Raji (cell line): Measurements from ENCODE around the gene SLC66A1.

Experiments used
- POLR2A ChIP-seq: IDR thresholded peaks from 2 replicates; pipeline ENCODE4 v1.6.1; 2011; ENCODE audit warnings: low read depth, low read length, control low read depth; ENCODE audit not compliant: insufficient read depth

SLC66A1 gene

DNA sequence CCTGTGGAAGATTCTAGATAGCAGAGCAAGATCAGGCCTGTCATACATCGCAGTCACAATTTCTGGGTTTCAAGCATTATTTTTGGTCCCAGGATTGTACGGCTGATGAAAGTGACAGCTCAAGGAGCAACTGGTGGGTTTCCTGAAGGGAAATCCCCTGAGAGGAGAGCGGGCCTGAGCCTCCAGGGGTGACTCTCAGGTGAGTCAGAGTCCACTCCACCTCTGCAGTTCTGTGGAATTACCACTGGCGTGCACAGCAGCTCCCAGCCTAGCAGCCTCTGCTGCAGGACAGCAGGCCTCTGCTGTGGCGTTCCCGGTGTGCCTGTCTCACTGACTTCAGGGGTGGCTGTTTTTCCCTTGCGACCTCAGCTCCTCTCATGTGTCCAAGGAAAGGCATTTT lies 24.4 kb downstream of the SLC66A1 start:
- no peak for TF ChIP-seq POLR2A

- TF ChIP-seq POLR2A, result no peak
Measured at GRCh38 chr1:19337289-19337688, 25.2 kb downstream of the SLC66A1 start.

DNA sequence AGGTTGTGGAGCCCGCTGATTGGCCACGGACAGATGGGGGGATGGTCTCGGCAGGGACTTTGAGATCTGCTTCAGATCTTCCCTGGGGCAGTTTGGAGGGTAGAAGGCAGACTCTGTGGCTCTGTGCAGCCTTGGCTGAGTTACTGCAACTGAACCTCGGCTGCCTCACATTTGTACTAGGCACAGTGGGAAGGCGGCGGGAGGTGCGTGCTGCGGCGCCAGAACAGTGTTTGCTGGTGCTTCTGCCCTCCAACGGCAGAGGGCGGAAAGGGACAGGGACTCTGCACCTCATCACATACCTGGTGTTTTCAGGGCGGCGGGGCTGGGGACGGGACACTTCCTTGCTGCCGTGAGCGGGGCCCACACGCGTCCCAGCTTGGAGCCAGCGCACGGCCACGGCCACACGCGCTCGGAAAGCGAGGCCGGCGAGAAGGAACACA lies 26.2 kb downstream of the SLC66A1 start:
- TF ChIP-seq POLR2A, result no peak

- no peak for TF ChIP-seq POLR2A
Measured at GRCh38 chr1:19339214-19339861, 27.2 kb downstream of the SLC66A1 start.

DNA sequence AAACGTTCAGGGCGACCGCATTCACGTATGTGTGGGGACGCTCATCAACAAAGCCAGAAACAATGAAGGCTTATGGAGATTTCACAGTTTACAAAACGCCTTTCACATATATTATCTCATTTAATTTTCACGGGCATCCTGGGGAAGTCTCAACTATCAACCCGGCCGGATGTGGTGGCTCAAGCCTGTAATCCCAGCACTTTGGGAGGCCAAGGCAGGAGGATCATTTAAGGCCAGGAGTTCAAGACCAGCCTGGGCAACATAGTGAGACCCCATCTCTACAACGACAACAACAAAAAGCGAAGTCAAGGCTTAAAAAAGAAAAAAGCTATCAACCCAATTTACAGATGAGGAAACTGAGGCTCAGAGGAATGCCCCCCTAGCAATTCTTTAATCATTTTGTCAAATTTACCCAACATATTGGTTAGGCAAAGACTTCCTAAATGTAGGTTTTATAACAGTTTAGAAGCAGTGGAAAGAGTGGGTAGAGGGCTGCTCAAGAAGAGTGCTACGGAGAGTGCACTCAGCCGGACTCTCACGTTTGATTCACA lies 28.3 kb downstream of the SLC66A1 start:
- no peak for TF ChIP-seq POLR2A

DNA sequence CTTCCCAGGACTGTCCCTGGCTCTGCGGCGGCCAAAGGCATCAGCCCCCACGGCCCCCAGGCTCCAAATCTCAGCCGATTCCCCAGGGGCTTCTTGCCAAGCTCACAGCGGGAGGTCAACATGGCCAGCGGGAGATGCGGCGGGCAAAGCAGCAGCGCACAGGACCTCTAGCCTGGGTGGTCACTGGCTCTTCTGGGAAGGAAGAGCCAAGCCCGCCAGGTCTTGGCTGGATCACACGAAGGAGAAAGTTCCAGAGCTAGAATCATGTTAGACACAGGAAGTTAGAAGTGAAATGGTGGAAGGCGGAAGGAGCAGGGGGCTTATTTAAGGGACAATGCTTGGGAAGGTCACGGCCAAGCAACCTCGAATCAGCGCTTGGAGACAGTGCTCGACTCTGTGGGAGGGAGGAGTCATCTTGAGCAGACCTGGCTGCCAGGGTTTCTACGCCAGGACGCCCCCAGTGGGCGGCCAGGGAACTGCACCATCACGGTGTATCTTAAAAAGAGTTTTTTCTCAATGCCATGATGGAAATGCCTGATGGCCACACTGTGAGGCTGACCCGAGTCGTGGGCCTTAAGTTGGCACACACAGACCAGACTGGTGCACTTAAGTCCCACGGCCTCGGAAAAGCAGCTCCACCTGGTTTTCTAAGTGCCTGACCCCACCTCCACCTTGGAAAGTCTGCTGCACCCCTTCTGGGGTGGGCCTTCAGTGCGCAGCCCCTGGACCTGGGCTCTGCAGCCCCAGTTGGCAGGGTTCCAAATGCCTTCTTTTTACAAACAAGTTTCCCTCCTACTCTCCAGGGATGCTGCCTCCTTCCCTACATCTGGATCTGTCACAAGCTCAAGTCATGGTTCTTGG lies 29.3 kb downstream of the SLC66A1 start:
- no peak for TF ChIP-seq POLR2A

- TF ChIP-seq POLR2A, result no peak
Measured at GRCh38 chr1:19342062-19342750, 30.1 kb downstream of the SLC66A1 start.

DNA sequence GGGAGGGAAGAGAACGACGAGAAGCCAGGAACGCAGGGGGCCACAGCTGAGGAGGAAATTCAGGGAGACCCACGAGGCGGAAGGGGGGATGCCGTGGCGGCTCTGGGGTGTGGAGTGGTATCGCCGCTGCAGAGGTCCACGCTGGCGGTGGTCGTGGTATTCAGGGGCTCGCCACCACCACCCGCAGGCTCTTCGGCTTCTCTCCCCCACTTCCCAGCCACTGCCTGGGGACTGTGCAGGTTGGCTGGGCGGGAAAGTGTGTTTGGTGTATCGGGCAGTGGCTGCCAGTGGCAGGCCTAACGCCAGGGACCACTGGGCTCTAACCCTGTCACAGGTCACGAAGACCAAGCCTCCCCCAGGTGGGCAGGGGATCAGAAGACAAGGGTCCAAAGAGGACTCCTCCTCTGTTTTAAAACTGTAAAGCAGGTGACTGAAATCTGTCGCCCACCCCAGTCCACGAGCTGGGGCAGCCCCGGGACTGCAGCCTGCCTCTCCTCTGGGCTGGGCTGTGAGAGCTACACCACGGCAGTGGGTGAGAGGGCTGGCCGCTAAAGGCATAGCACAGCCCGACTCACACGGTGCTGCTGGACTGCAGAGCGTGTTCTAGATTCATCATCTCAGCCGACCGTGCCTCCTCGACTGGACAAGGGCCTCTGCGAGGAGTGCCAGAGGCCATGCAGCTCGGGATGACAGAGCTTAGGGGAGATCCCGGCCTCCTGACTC lies 30.9 kb downstream of the SLC66A1 start:
- no peak for TF ChIP-seq POLR2A

GRCh38 chr1:19343617-19344350 lies 31.7 kb downstream of the SLC66A1 start:
- no peak for TF ChIP-seq POLR2A

DNA sequence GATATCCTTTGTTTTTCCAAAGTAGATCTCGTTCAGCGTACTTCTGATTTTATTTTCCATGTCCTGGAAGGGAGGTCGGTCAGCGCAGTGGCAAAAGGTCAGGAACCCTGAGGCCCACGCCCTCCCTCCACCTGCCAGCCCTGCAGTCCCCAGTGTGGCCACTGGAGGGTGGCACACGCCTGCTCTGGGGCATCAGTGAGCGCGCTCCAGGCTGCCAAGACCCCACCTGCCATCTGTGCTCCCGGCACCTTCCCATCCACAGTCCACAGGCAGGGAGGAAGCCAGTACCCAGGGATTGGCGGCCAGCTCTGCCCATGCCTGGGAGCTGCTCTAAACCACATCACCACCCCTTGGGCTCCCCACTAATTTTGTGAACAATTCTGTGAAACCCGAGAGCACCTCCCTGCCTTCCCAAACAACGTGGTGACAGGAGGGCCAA lies 32.3 kb downstream of the SLC66A1 start:
- no peak for TF ChIP-seq POLR2A

GRCh38 chr1:19344831-19345230 lies 32.7 kb downstream of the SLC66A1 start:
- TF ChIP-seq POLR2A, result no peak

- TF ChIP-seq POLR2A, result no peak
Measured at GRCh38 chr1:19345391-19345790, 33.3 kb downstream of the SLC66A1 start.

- no peak for TF ChIP-seq POLR2A
Measured at GRCh38 chr1:19346026-19346425, 33.9 kb downstream of the SLC66A1 start.

DNA sequence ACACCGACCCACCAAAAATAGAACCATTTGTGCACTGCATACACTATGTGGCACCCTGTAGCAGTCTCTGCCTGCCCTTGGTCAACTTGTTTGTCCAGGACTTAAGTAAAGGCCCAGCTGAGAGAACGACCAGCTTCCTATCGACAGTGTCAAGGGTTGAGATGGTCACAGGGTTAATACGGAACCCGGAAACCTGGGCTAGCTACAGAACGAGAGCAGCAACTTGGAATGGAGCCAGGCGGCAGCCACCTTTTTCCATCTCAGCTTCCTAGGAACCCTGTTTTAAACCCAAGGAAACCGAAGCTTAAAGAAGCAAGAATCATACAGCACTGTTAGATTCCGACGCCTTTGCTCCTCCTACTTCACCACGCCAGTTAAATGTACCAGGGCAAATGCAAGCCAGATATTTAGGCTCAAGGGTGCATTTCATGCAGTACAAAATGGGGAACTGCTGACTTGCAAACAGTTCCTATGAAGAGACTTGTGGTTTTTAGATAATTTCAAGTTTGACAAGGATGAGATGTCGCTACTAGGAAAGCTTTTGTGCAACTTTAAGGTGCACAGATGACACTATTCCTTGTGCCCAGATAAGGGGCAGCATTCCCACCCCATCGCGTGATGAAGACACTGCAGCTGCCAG lies 35.5 kb downstream of the SLC66A1 start:
- TF ChIP-seq POLR2A, result no peak
